Natural killer cell (primary cell): ENCODE measurements around the gene NCOA1. TPM values are rescaled to one million over a fixed set of nuclear protein-coding genes. Genes with fewer than 3 reads are reported as not detected.

Experiments used
- ATAC-seq, 3 donors: fragments of 150-1000 bp in 2 of 3; fragments of 200-7000 bp in 1 of 3; cut with Tn5 transposase; 1 replicate in 1 of 3; 2 replicates in 2 of 3; pipeline ENCODE4 v1.10.0; 2021; ENCODE audit warnings: mild to moderate bottlenecking in 2 of 3, moderate library complexity in 2 of 3
- DNase-seq, 2 donors: peaks; one replicate each; pipeline versions ENCODE4 v3.0.0 to v3.0.0-alpha.2; 2013 to 2021; ENCODE audit warnings: mixed read lengths in 1 of 2
- H3K27ac ChIP-seq: one replicate; pipeline ENCODE4 v1.5.1; 2013; ENCODE audit warnings: mild to moderate bottlenecking, low read length
- H3K27me3 ChIP-seq: one replicate; pipeline ENCODE4 v1.6.1; 2013; ENCODE audit warnings: low read length; ENCODE audit not compliant: control insufficient read depth, insufficient read depth
- H3K36me3 ChIP-seq: one replicate; pipeline ENCODE4 v1.6.1; 2013; ENCODE audit warnings: low read length; ENCODE audit not compliant: control insufficient read depth, insufficient read depth
- H3K4me1 ChIP-seq: one replicate; pipeline ENCODE4 v1.6.1; 2013; ENCODE audit warnings: low read length; ENCODE audit not compliant: control insufficient read depth, insufficient read depth
- H3K4me3 ChIP-seq: one replicate; pipeline ENCODE4 v1.5.1; 2013; ENCODE audit warnings: low read length
- H3K9me3 ChIP-seq: one replicate; pipeline ENCODE4 v1.6.1; 2013; ENCODE audit warnings: low read length; ENCODE audit not compliant: control insufficient read depth, insufficient read depth
- H3K27ac Mint-ChIP-seq, 2 donors: one replicate each; pipeline ENCODE4 v1.8.0; 2022; ENCODE audit warnings: mild to moderate bottlenecking in 2 of 2, mixed read lengths in 2 of 2, moderate library complexity in 1 of 2
- H3K27me3 Mint-ChIP-seq, 2 donors: one replicate each; pipeline ENCODE4 v1.8.0; 2022; ENCODE audit warnings: low read depth in 2 of 2, mixed read lengths in 2 of 2
- H3K36me3 Mint-ChIP-seq: one replicate; pipeline ENCODE4 v1.8.0; 2022; ENCODE audit warnings: mixed read lengths
- H3K4me1 Mint-ChIP-seq, 2 donors: one replicate each; pipeline ENCODE4 v1.8.0; 2022; ENCODE audit warnings: mixed read lengths in 2 of 2
- H3K4me3 Mint-ChIP-seq: one replicate; pipeline ENCODE4 v1.8.0; 2022; ENCODE audit warnings: mild to moderate bottlenecking, moderate library complexity, mixed read lengths
- H3K9me3 Mint-ChIP-seq, 2 donors: one replicate each; pipeline ENCODE4 v1.8.0; 2022; ENCODE audit warnings: mixed read lengths in 2 of 2
- WGBS: methylation state at CpG from one replicate; pipeline ENCODE4 v1.1.7; 2013; ENCODE audit warnings: missing lambda C conversion rate; ENCODE audit not compliant: insufficient coverage; 5-methylcytosine and 5-hydroxymethylcytosine counted together
- intact Hi-C: fragments of 100-400 bp; cut with micrococcal nuclease; formaldehyde crosslinking; loops from one replicate; pipeline ENCODE4 v1.14.2; 2022
- total RNA-seq, 4 donors: library from RNA; stranded (reverse); fragments of 120-200 nt in 1 of 4; gene quantifications; one replicate each; pipeline versions ENCODE4 v1.2.3 to v1.2.4, GENCODE V29; 2013 to 2022
- TF ChIP-seq, protein P1 (sequence below): fragments of 200-600 bp; IDR thresholded peaks from one replicate; pipeline ENCODE4 v1.8.0; 2022; ENCODE audit warnings: antibody characterized with exemption

The NCOA1 gene
- total RNA-seq, 3 donors from 2014 or later (not counting 1 experiment from before 2014, with no cell fraction given): 122 to 149 (median 124) TPM

DNA sequence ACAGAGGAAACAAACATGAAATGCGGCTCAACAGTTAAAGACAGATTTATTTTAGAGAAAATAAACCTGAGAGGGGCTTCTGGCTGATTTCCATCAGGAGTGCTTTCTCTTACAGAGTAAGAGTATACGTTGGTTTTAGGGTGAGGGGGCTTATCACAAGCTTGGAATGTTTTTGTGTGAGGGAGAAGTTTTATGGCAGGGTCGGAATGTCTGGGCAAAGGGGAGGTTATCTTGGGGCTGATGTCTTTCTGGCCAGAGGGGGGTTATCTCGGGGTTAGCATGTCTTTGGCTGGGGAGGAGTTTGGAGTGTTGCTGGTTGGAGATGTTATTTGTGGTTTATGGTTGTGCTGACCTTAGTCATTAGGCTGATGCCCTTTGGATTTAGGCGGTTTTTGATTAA lies 280.0 kb downstream of the NCOA1 start:
- Mint-ChIP-seq H3K4me1 (peaks cover 13 to 17% of the 10 kb centered on the region in 2 donors), H3K27me3 (no peaks in the 10 kb centered on the region), H3K4me3 (no peak overlapping the region), H3K36me3 (peaks cover 8% of the 10 kb centered on the region), H3K9me3 (no peaks in the 10 kb centered on the region), H3K27ac (peak overlapping the region; percentile 5 to 6)
- Histone ChIP-seq H3K9me3 (no peaks in the 10 kb centered on the region), H3K27me3 (no peaks in the 10 kb centered on the region), H3K36me3 (peaks cover 26% of the 10 kb centered on the region), H3K4me1 (no peaks in the 10 kb centered on the region), H3K4me3 (no peak overlapping the region), H3K27ac (no peak overlapping the region)
- no peak for ATAC-seq
- intact Hi-C loops: no loop called here
- 96% methylated on average over 5 of the region's 5 CpGs for WGBS
- DNase-seq: no peak
- TF ChIP-seq, protein P1, sequence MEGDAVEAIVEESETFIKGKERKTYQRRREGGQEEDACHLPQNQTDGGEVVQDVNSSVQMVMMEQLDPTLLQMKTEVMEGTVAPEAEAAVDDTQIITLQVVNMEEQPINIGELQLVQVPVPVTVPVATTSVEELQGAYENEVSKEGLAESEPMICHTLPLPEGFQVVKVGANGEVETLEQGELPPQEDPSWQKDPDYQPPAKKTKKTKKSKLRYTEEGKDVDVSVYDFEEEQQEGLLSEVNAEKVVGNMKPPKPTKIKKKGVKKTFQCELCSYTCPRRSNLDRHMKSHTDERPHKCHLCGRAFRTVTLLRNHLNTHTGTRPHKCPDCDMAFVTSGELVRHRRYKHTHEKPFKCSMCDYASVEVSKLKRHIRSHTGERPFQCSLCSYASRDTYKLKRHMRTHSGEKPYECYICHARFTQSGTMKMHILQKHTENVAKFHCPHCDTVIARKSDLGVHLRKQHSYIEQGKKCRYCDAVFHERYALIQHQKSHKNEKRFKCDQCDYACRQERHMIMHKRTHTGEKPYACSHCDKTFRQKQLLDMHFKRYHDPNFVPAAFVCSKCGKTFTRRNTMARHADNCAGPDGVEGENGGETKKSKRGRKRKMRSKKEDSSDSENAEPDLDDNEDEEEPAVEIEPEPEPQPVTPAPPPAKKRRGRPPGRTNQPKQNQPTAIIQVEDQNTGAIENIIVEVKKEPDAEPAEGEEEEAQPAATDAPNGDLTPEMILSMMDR: no peak

DNA sequence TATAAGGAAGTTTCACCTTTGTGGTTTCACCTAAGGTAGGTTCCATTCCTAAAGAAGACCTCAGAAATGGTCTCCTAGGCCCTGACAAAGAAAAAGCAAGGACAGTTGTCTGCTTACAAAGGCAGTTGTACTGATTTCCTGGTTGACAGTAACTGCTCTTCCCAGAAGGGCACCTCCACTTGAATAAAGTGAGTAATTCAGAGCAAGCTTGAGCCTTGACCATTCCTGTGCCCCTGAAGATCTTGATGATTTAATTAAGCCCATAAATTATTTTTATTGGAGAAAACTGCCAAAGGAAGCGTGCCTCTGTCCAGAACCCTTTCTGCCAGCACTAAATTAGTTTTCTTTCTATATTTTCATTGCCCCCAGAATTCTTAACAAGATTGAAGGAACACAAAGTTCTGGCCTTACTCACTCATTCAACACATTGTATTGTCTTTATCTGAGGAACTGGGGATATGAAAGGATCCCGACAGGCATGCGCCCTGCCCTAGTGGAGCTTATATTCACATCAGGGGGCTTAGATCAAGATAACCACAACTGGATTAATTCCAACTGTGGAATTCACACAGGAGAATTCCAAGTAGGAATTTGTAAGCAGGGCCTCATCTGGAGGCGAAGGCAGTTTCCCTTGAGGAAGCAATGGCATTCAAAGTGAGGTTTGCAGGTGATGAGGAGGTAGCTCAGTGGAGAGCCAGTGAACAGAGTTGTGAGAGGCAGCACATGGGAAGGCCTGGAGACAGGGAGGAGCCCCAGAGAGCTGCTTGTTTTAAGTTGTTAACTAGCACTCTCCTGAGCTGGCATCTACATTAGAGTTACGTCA lies 280.9 kb downstream of the NCOA1 start:
- Histone ChIP-seq H3K4me3 (no peak overlapping the region), H3K9me3 (no peaks in the 10 kb centered on the region), H3K4me1 (no peaks in the 10 kb centered on the region), H3K27ac (no peak overlapping the region), H3K27me3 (no peaks in the 10 kb centered on the region), H3K36me3 (peaks cover 24% of the 10 kb centered on the region)
- Mint-ChIP-seq H3K4me1 (peaks cover 4 to 8% of the 10 kb centered on the region in 2 donors), H3K27me3 (no peaks in the 10 kb centered on the region), H3K4me3 (no peak overlapping the region), H3K36me3 (peaks cover 8% of the 10 kb centered on the region), H3K27ac (peak overlapping the region; percentile 5 to 6), H3K9me3 (no peaks in the 10 kb centered on the region)
- TF ChIP-seq, protein P1: no peak
- ATAC-seq (no peak), DNase-seq (no peak)
- WGBS: 98% methylated on average over 5 of the region's 5 CpGs
- intact Hi-C loops: no loop called here

DNA sequence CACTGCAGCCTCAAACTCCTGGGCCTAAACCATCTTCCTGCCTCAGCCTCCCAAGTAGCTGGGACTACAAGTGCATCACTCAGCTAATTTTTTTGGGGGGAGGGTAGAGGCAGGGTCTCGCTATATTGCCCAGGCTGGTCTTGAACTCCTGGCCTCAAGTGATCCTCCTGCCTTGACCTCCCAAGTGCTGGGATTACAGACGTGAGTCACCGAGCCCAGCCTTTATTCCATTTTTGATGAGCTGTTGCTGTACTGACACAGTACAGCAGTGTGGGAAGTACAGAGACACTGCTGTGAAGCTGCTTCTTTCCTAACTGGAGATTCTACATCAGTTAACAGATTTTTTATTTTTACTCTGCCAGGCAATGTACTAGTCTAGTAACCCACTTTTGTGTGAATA lies 283.3 kb downstream of the NCOA1 start:
- H3K9me3 ChIP-seq: no peaks in the 10 kb centered on the region
- ATAC-seq (no peak), DNase-seq (no peak)
- peaks cover 4 to 8% of the 10 kb centered on the region in 2 donors for H3K4me1 Mint-ChIP-seq
- no peaks in the 10 kb centered on the region for H3K27me3 ChIP-seq
- TF ChIP-seq, protein P1: no peak
- no peaks in the 10 kb centered on the region for H3K4me1 ChIP-seq
- H3K4me3 Mint-ChIP-seq: no peak overlapping the region
- H3K9me3 Mint-ChIP-seq: no peaks in the 10 kb centered on the region
- H3K36me3 ChIP-seq: peaks cover 13% of the 10 kb centered on the region
- 89% methylated on average over 3 of the region's 3 CpGs for WGBS
- no peaks in the 10 kb centered on the region for H3K27me3 Mint-ChIP-seq
- no peak overlapping the region for H3K27ac ChIP-seq
- intact Hi-C loops: no loop called here
- no peak overlapping the region for H3K4me3 ChIP-seq
- peaks cover 8% of the 10 kb centered on the region for H3K36me3 Mint-ChIP-seq
- no peak overlapping the region for H3K27ac Mint-ChIP-seq
